HG03280 (cell line): ENCODE data around the gene PLAGL1.
"Not testable (repeated sequence)": the region's sequence is repeated elsewhere in the genome, so short reads cannot be mapped to it uniquely, and the experiment has no call there.

Source experiments
- ATAC-seq: cut with Tn5 transposase; IDR thresholded peaks from one replicate; pipeline ENCODE4 v1.9.1; 2021; ENCODE audit warnings: mild to moderate bottlenecking, moderate library complexity; ENCODE audit not compliant: unreplicated experiment

PLAGL1 gene

DNA sequence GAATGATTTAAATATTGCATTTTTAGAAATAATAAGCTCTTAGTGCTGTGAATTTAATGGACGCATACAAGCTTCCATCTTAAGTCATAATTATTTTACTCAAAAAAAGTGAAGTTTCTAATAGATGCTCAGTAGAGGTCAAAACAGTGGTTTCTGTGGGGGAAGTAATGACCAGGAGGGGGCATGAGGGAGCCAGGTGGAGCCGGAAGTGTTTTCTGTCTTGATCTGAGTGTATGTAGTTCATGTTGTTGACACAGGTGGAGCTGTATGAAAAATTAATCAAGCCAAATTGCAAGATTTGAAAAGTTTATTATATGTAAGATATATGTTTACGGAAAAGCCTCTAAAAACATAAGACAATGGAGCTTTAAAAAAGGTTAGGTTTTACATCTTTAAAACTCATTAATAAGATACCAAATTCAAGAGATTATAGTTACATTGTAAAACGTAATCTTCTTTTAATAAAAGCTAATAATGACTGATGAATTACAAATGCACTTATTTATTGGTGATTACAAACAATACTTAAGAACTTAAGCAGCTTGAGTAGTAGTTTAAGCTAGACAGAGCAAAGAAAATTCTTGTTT is 68.0 kb downstream of the PLAGL1 start:
- ATAC-seq, result peak; percentile 97

DNA sequence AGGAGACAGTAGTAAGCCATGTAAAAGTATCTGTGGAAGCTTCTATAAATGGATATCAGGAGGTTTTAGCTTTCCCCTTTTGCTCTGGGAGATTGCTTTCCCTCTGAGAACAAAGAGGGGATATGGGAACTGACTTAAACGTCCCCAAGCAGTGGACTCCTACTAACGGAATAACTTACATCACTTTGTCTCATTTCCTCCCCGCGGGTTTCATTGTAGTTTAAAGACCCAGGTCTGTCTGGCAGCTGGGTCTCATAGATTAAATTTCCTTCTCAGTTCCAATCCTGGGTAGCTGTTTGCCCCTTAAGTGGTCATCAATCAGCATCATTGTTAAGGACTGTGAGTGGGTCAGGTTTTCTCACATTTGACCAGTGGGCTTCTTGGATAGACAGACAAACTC is 68.7 kb downstream of the PLAGL1 start:
- no peak for ATAC-seq

GRCh38 chr6:143937668-143937970 is 70.4 kb downstream of the PLAGL1 start:
- no peak for ATAC-seq

GRCh38 chr6:143936778-143937667 is 71.0 kb downstream of the PLAGL1 start:
- ATAC-seq, result no peak

DNA sequence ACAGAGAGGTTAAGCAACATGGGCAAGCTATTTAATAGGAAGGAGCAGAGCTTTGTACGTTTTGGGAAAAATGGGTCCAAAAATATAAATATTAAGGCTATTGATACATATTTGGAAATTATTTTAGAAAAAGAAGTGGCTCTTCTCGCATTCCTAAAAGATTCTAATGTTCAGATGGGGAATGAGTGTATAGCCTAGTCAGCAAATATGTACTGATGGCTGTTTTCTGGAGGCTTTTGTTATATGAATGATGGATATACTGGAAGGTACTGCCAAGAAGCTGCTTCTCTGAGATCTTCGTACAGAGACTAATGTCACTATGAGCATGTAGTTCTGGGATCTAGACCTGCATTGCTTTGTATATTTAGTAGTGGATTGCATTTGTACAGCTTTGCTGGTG is 71.7 kb downstream of the PLAGL1 start:
- ATAC-seq, result no peak

- no peak for ATAC-seq
These were observed 73.2 kb downstream of the PLAGL1 start for GRCh38 chr6:143934867-143935266.

DNA sequence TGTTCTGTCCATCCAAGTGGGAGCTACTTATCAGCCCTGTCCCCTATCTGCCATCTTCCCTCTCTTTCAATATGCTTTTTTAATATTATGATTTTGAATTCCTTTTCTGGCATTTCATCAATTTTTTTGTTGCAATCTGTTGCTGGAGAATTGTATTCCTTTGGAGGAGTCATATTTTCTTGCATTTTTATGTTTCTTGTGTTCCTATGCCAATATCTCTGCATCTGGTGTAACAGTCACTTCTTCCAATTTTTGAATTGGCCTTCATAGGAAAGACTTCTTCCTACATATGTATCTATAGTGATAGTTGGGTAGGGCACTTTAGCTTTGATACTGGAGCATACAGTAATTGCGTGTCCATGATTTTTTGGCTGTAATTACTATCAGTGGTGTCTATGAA is 73.7 kb downstream of the PLAGL1 start:
- ATAC-seq, result no peak

DNA sequence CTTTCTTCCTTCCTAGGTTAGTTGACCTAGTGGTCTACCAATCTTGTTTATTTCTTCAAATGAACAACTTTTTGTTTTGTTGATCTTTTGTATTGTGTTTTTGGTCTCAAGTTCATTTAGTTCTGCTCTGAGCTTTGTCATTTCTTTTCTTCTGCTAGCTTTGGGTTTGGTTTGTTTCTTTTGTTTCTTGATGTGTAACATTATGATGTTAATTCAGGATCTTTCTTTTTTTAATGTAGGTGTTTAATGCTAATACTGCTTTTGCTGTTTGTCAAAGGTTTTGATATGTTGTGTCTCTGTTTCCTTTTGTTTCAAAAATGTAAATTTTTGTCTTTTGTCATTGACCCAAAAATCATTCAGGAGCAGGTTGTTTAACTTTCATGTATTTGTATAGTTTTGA is 78.1 kb downstream of the PLAGL1 start:
- no peak for ATAC-seq

- ATAC-seq, result no peak
These were observed 79.2 kb downstream of the PLAGL1 start for GRCh38 chr6:143928853-143929252.

GRCh38 chr6:143917026-143917425 is 91.0 kb downstream of the PLAGL1 start:
- not testable (repeated sequence) for ATAC-seq

GRCh38 chr6:143912671-143913070 is 95.4 kb downstream of the PLAGL1 start:
- no peak for ATAC-seq

- ATAC-seq, result no peak
These were observed 97.0 kb downstream of the PLAGL1 start for GRCh38 chr6:143911028-143911427.

GRCh38 chr6:143902827-143903226 is 105.2 kb downstream of the PLAGL1 start:
- ATAC-seq, result no peak

DNA sequence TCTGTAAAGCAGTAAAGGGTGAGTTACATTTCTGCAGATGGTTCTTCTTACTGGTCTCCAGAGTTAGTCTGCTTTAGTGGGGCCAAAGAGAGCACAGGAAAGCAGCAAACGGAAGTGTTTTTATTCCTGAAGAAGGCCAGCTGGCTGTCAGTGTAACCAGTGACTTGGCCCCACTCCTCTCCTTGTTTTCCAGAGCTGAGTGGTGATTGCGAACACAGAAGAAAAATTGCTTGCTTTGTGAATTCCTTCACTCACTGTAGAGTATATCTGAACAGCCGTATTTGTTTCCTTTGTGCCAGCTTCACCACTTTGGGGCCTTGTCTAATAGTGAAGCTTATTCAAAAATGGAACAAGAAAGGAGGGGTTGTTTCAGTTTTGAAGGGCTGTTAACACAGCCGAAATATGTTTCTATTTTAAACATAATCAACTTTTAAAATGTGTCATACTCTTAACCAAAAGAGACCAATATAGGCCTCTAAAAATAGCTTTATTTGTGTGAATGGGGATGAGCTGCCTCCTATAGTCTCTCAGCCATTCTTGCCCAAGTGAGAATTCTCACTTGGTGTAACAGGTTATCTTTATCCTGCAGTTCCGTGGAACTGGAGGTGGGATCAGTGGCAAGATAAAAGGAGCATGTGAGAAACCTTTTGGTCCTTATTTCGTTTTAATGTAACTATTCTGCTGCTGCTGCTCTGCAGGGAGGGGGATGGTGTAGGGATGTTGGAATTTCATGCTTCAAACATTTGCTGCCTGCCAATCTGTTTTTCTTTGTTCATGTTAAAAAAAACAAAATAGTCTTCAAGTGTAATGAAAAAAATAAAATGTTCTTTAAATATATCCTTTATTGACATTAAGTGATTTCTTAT is 105.9 kb downstream of the PLAGL1 start:
- ATAC-seq, result peak; percentile 92

- no peak for ATAC-seq
These were observed 107.7 kb downstream of the PLAGL1 start for GRCh38 chr6:143900358-143900757.

DNA sequence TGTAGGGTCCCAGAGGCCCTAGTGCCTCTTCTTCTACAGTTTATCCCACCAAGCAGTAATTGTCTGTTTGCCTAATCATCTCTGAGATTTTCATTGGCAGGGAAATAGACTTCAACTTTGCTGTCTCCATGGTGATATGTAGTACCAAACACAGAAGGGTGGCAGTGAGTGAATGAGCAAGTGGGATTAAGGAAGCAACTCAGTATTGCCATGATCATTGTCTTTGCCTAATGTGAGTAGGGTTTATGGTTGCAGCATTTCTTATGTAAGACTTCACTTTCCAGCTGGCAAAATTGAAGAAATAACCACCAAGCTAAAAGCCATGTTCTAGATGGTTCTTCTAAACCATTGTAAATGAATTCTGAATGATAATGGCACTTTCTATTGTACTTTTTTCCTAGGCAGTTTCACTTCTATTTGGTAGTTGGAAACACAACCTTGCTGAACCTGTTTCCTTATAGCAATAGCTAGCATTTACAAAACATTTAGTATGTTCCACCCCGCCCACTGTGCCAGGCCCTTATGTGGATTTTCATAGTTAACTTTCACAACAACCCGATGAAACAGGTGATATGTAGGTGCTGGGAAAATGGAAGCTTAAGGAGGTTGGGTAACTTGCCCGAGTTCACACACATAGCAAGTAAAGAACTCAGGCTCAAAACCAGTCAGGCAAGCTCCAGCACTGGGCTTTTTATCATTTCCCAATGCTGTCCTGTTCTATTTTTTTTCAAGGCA is 111.8 kb downstream of the PLAGL1 start:
- ATAC-seq, result no peak

DNA sequence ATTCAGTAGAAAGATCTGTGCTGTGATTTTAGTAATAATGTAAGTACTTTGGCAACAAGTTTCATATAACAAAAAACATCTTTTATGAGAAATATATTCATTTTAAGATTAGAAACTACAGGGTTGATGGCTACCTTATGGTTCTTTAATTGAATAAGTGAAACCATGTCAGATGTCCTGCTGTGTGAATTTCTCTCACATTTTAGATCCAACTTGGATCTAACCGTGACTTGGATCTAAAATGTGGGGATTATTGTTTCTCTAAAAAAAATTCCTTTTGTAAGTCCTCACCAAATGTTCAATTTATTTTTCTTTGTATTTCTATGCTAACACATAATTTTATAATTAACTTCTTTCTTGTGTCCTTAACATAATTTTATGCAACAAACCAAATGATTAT is 113.4 kb downstream of the PLAGL1 start:
- no peak for ATAC-seq
